Activated CD4-positive, alpha-beta T cell treated with anti-CD3 and anti-CD28 coated beads, Interleukin-2, amount 50 U/mL, for 16 hours (primary cell): Measurements from ENCODE around the gene MARCHF6.
"Not testable (repeated sequence)": the region's sequence is repeated elsewhere in the genome, so short reads cannot be mapped to it uniquely, and the experiment has no call there.

ENCODE experiments used
- DNase-seq: peaks from one replicate; pipeline ENCODE4 v3.0.0-alpha.2; 2020

MARCHF6 gene

GRCh38 chr5:10352430-10353240 is 860 bp upstream of the MARCHF6 start:
- peak; percentile 25 for DNase-seq

DNA sequence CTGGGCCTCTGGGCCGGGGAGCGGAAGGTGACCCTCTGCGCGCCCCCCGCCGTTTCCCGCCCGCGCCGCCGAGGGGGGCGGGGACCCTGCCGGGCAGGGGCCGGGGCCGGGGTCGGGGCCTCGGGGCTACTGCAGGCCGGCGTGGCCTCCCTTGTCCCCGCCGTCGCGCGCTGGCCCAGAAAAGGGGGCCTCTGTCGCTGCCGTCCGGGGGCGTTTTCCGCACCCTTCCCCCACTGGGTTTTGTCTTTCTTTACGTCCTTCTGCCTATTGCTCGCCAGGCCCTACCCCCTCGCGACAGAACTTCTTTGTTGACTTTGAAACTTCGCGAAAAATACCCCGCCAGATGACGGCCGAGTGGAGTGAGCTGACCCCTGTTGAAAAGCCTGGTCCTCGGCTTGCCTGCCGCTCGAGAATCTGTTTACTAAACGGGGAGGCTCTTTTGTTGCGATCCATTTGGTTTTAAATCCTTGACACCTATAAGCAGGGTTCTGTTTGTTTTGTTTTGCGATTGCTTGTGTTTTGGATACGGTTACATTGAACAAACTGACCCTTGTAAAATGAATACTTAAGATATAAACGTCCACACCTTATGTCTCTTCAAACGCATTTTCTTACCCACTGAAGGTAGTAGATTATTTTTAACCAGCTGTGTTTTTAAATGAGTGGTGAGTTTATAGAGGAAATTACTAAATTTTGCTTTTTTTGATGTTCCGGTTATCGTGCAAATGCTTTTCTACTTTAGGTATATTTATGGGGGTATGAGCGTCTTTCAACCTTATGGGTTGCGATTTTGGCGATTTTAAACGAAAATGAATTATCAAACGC is 765 bp downstream of the MARCHF6 start:
- DNase-seq = peak; percentile 34

GRCh38 chr5:10355071-10355889 is 1.8 kb downstream of the MARCHF6 start:
- peak; percentile 63 for DNase-seq

DNA sequence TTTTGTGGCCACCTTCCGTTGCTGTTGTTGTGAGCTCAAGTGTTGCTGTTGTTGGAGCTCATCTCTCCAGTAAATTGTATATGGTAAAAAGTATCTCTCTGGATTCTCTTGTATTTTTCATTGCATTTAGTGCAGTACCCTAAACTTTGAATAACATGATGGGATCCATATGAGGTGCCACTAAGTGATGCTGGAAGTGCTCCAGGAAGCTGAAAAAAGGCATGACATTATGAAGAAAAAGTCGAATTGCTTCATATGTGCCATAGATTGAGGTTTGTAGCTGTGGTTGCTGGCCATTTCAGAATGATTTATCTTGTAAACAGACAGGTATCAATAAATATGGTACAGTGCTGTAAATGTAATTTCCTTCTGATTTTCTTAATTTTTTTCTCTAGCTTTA is 5.5 kb downstream of the MARCHF6 start:
- DNase-seq = no peak

DNA sequence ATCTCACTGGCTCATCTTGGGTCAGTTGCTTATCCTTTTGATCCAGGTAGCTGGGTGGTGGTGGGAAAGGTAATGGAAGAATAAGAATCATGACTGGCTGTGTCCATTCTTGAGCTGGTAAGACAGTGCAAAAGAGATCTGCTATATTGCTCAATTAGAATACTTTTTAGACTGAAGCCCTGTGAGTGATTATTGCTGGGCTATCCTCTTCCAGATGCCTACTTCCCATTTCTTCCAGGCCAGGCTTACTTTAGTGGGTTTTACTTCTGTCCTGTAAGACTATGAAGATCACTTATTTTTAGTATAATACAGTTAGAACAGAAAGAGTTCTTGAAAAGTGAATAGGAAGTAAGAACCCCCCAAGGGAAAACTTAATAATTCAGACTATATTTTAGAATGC is 7.2 kb downstream of the MARCHF6 start:
- no peak for DNase-seq

GRCh38 chr5:10363519-10364185 is 10.2 kb downstream of the MARCHF6 start:
- no peak for DNase-seq

GRCh38 chr5:10364186-10364689 is 10.7 kb downstream of the MARCHF6 start:
- DNase-seq = peak; percentile 28

GRCh38 chr5:10365782-10366181 is 12.3 kb downstream of the MARCHF6 start:
- no peak for DNase-seq

GRCh38 chr5:10366310-10367272 is 13.1 kb downstream of the MARCHF6 start:
- DNase-seq = no peak

DNA sequence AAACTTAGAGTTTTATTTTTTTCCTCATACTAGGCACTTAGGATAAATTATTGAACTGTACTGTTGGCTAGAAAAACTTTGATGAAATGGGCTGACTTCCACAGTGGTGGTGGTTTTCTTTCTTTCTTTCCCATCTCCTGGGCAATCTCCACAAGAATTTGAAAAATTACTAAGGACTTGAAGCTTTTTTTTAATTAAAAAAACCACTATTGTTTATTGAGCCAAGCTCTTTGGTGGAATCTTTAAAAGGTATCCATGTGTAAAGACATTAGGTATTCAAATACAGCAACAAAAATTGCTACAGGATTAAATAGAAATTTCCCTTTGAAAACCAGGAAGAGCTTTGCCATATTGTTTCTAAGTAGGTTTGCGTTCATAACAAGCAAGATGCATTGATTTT is 14.1 kb downstream of the MARCHF6 start:
- no peak for DNase-seq

DNA sequence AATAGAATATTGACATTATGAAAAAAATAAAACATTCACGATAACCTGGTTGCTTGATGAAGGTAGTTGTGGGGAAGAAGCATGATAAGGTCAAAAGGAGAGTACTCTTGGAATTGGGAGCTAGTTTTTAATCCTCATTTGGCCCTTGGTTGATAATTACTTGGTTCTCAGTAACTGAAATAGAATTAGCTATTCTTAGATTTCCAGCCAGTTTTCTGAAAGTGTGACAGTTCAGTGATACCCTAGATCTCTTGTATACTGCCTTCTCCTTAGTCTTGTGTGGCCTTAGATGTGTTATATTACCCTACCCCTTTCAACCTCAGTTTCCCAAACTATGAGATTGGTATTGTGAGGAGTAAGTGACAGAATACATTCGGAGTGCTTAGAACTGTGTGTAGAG is 17.4 kb downstream of the MARCHF6 start:
- no peak for DNase-seq

GRCh38 chr5:10371369-10371768 is 17.9 kb downstream of the MARCHF6 start:
- DNase-seq = not testable (repeated sequence)

DNA sequence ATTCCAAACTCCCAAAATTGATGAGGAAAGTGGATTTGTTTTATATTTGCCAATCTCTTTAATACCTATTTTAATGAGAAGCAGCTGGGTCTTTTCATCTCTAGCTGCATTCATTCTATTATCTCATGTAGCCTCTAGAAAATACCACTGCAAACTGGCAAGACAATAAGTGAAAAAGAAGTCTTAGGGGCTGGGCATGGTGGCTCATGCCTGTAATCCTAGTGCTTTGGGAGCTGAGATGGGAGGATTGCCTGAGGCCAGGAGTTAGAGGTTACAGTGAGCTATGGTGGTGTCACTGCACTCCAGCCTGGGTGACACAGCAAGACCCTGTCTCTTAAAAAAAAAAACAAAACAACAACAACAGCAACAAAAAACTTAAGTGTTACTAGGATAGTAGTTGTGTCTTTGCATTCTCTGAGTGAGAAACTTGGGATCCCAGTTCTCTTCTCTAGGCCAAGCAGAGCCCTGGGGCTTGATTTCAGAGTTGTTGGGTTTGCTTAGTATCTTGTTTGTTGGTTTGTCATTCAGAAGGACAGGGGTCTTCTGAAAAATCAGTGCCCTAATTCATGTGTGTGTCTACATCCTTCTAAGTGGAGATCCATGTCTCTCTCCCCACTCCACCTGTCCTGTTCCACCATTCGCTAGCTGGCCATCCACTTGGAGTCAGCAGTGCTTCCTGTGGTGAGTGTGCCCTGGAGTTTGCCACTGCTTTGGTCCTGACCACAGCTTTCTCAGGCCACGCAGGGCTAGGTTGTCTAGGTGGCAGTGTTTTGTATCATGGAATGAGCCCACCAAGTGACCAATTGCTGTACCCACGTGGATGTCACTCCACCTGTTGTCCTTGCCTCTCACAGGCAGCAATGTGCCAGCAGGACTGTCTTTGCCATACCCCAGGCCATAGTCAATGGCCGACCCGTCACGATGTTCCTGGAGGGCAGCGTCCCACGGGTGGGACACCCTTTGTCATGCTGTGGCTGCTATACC is 19.5 kb downstream of the MARCHF6 start:
- no peak for DNase-seq

GRCh38 chr5:10374046-10375022 is 20.8 kb downstream of the MARCHF6 start:
- DNase-seq = no peak

- not testable (repeated sequence) for DNase-seq
Observed at GRCh38 chr5:10375146-10375545, 21.7 kb downstream of the MARCHF6 start.

DNA sequence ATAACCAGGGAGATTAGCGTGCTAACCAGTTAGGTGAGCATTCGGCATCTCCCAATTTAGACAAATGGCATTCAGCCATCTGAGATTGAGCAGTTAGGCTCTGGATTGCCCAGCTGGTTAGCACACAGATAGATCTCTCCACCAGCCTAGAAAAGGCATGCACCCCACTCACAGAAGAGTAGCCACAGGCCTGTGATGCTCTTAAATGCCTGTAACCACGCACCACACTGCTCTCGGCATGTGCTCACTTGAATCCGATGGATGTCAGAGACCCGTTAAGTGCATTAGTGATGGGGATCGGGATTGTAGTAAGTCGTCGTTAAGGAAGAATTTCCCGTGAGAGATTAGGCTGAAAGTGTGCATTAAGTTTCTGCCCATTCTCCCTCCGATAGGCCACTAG is 23.0 kb downstream of the MARCHF6 start:
- DNase-seq = no peak

GRCh38 chr5:10377081-10377480 is 23.6 kb downstream of the MARCHF6 start:
- no peak for DNase-seq

GRCh38 chr5:10381803-10382202 is 28.3 kb downstream of the MARCHF6 start:
- no peak for DNase-seq

DNA sequence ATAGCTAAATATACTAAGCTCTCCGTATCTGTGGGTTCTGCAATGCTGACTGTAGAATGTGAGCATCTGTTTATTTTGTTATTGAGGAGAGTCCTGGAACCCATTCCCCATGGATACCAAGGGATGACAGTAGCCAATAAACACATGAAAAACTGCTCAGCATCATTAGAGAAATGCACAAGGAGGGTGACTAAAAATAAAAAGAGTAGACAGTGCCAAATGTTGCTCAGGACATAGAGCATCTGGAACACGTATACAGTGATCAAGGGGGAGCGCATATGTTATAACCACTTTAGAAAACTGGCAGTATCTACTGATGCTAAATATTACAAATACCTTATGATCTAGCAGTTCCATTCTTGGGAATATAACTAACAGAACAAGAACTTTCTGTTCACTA is 31.0 kb downstream of the MARCHF6 start:
- no peak for DNase-seq
